ENCODE results near the gene NELL2. TPM values are rescaled to one million over a fixed set of nuclear protein-coding genes. Genes with fewer than 3 reads are reported as not detected.
A peak's percentile ranks its signal among the peaks of the same experiment; 100 is the strongest.

Gene NELL2
- total and polyA plus RNA-seq, 2 donors (not counting 1 experiment from before 2014, with no cell fraction given), result 0.17 TPM; not detected in 1

DNA sequence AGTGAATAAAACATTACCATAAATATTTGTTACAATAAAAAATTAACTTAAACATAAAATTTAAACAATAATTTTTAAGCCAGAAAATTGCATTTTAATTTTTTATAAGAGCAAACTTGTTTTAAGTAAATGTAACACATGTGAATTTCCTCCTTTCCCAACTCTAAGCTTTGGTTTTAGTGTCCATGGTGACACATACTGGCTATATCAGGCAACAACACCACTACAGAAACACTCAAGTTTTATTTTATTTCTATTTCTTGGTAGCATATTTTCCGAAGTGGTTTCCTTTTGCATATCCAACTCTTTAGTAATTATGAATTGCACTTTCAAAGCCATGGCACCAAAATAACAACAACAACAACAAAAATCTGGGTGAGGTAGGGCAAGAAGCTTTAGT is 2.2 kb downstream of the NELL2 start:
- Histone ChIP-seq H2AFZ (ENCODE audit: low read length) (no peak overlapping the region), H3K9ac (ENCODE audit: insufficient read depth, low read length) (no peak overlapping the region), H3K27me3 (ENCODE audit: control insufficient read depth, insufficient read depth, low read length) (peaks cover 13% of the 10 kb centered on the region), H3K4me1 (ENCODE audit: control insufficient read depth, extremely low read depth, insufficient read depth, low read length) (no peaks in the 10 kb centered on the region), H3K27ac (ENCODE audit: insufficient read depth, low read length) (no peak overlapping the region), H3K36me3 (ENCODE audit: control insufficient read depth, insufficient read depth, low read length) (no peaks in the 10 kb centered on the region), H4K20me1 (ENCODE audit: control insufficient read depth, extremely low read depth, insufficient read depth, low read length) (no peaks in the 10 kb centered on the region), H3K9me3 (ENCODE audit: control insufficient read depth, insufficient read depth, low read depth, low read length) (no peaks in the 10 kb centered on the region), H3K4me3 (replicated peaks in 1 of 4; ENCODE audit: control extremely low read depth in 1 of 4, insufficient read depth in 1 of 4, low read depth in 3 of 4, low read length in 4 of 4) (no peak overlapping the region), H3K79me2 (ENCODE audit: control insufficient read depth, insufficient read depth, low read length) (no peaks in the 10 kb centered on the region), H3K4me2 (ENCODE audit: extremely low read depth, insufficient read depth, low read length) (no peak overlapping the region)
- peak; percentile 8 to 18 for DNase-seq (ENCODE audit: low read depth in 2 of 2)
- TF ChIP-seq EZH2 (IDR thresholded peaks at IDR 0.05; ENCODE audit: low read length, missing control alignments) (no peak), CTCF (conservative IDR thresholded peaks at IDR 0.05 in 1 of 2, IDR thresholded peaks at IDR 0.05 in 1 of 2; ENCODE audit: low read depth in 1 of 2, low read length in 2 of 2) (peak in 1 of 2 donors; percentile 22)

GRCh38 chr12:44869503-44869902 is 6.6 kb downstream of the NELL2 start:
- Histone ChIP-seq H3K9me3 (ENCODE audit: control insufficient read depth, insufficient read depth, low read depth, low read length) (no peaks in the 10 kb centered on the region), H3K27me3 (ENCODE audit: control insufficient read depth, insufficient read depth, low read length) (no peaks in the 10 kb centered on the region)
- TF ChIP-seq CTCF (conservative IDR thresholded peaks at IDR 0.05 in 1 of 2, IDR thresholded peaks at IDR 0.05 in 1 of 2; ENCODE audit: low read depth in 1 of 2, low read length in 2 of 2) (no peak), EZH2 (IDR thresholded peaks at IDR 0.05; ENCODE audit: low read length, missing control alignments) (no peak)

GRCh38 chr12:44863867-44864266 is 12.2 kb downstream of the NELL2 start:
- H3K9ac ChIP-seq (ENCODE audit: insufficient read depth, low read length), result no peak overlapping the region
- H3K36me3 ChIP-seq (ENCODE audit: control insufficient read depth, insufficient read depth, low read length), result no peaks in the 10 kb centered on the region
- H3K27me3 ChIP-seq (ENCODE audit: control insufficient read depth, insufficient read depth, low read length), result no peaks in the 10 kb centered on the region
- no peak overlapping the region for H3K4me2 ChIP-seq (ENCODE audit: extremely low read depth, insufficient read depth, low read length)
- H3K27ac ChIP-seq (ENCODE audit: insufficient read depth, low read length), result no peak overlapping the region
- no peaks in the 10 kb centered on the region for H3K79me2 ChIP-seq (ENCODE audit: control insufficient read depth, insufficient read depth, low read length)
- no peak overlapping the region for H2AFZ ChIP-seq (ENCODE audit: low read length)
- TF ChIP-seq EZH2 (IDR thresholded peaks at IDR 0.05; ENCODE audit: low read length, missing control alignments), result no peak
- no peak for TF ChIP-seq CTCF (conservative IDR thresholded peaks at IDR 0.05 in 1 of 2, IDR thresholded peaks at IDR 0.05 in 1 of 2; ENCODE audit: low read depth in 1 of 2, low read length in 2 of 2)
- no peak overlapping the region for H3K4me3 ChIP-seq (replicated peaks in 1 of 4; ENCODE audit: control extremely low read depth in 1 of 4, insufficient read depth in 1 of 4, low read depth in 3 of 4, low read length in 4 of 4)
- no peaks in the 10 kb centered on the region for H4K20me1 ChIP-seq (ENCODE audit: control insufficient read depth, extremely low read depth, insufficient read depth, low read length)
- no peaks in the 10 kb centered on the region for H3K4me1 ChIP-seq (ENCODE audit: control insufficient read depth, extremely low read depth, insufficient read depth, low read length)
- H3K9me3 ChIP-seq (ENCODE audit: control insufficient read depth, insufficient read depth, low read depth, low read length), result no peaks in the 10 kb centered on the region
- no peak for DNase-seq (ENCODE audit: low read depth in 2 of 2)

More at GRCh38 chr12:44869503-44869902, 6.6 kb downstream of the NELL2 start:
- Histone ChIP-seq H3K9ac (ENCODE audit: insufficient read depth, low read length) (no peak overlapping the region), H2AFZ (ENCODE audit: low read length) (no peak overlapping the region), H3K4me1 (ENCODE audit: control insufficient read depth, extremely low read depth, insufficient read depth, low read length) (no peaks in the 10 kb centered on the region), H3K36me3 (ENCODE audit: control insufficient read depth, insufficient read depth, low read length) (no peaks in the 10 kb centered on the region), H3K4me2 (ENCODE audit: extremely low read depth, insufficient read depth, low read length) (no peak overlapping the region), H3K79me2 (ENCODE audit: control insufficient read depth, insufficient read depth, low read length) (no peaks in the 10 kb centered on the region), H4K20me1 (ENCODE audit: control insufficient read depth, extremely low read depth, insufficient read depth, low read length) (no peaks in the 10 kb centered on the region), H3K4me3 (replicated peaks in 1 of 4; ENCODE audit: control extremely low read depth in 1 of 4, insufficient read depth in 1 of 4, low read depth in 3 of 4, low read length in 4 of 4) (no peak overlapping the region), H3K27ac (ENCODE audit: insufficient read depth, low read length) (no peak overlapping the region)
- DNase-seq (ENCODE audit: low read depth in 2 of 2), result no peak
